HG02588 (cell line): ENCODE results near the gene GCLM.
"Not testable (repeated sequence)": the region's sequence is repeated elsewhere in the genome, so short reads cannot be mapped to it uniquely, and the experiment has no call there.

ENCODE experiments used
- ATAC-seq: cut with Tn5 transposase; IDR thresholded peaks from one replicate; pipeline ENCODE4 v1.9.1; 2021; ENCODE audit warnings: mild to moderate bottlenecking, moderate library complexity; ENCODE audit not compliant: unreplicated experiment

Gene GCLM

GRCh38 chr1:93909146-93910050, at the start of gene GCLM:
Gene GCLM (minus strand): TSS chr1:93909430. CDS start chr1:93909163, 267 bp downstream.
- peak; percentile 96 for ATAC-seq

GRCh38 chr1:93958726-93959100, 49.5 kb upstream of the GCLM start:
- ATAC-seq = no peak

- no peak for ATAC-seq
Measured at GRCh38 chr1:93958032-93958725, 48.9 kb upstream of the GCLM start.

GRCh38 chr1:93955765-93956164, 46.5 kb upstream of the GCLM start:
- no peak for ATAC-seq

GRCh38 chr1:93947002-93947686, 37.9 kb upstream of the GCLM start:
- ATAC-seq = not testable (repeated sequence)

- ATAC-seq = no peak
Measured at GRCh38 chr1:93938461-93939145, 29.4 kb upstream of the GCLM start.

- no peak for ATAC-seq
Measured at GRCh38 chr1:93937997-93938396, 28.8 kb upstream of the GCLM start.

- ATAC-seq = no peak
Measured at GRCh38 chr1:93925206-93925605, 16.0 kb upstream of the GCLM start.

- ATAC-seq = no peak
Measured at GRCh38 chr1:93919780-93920179, 10.6 kb upstream of the GCLM start.

- ATAC-seq = no peak
Measured at GRCh38 chr1:93917302-93917701, 8.1 kb upstream of the GCLM start.

GRCh38 chr1:93910880-93911279, 1.6 kb upstream of the GCLM start:
- not testable (repeated sequence) for ATAC-seq

GRCh38 chr1:93910305-93910704, 1.1 kb upstream of the GCLM start:
- no peak for ATAC-seq

GRCh38 chr1:93908394-93909145, 660 bp downstream of the GCLM start:
- peak; percentile 44 for ATAC-seq

GRCh38 chr1:93907718-93908117, 1.5 kb downstream of the GCLM start:
- no peak for ATAC-seq

GRCh38 chr1:93906480-93906879, 2.8 kb downstream of the GCLM start:
- ATAC-seq = no peak

- no peak for ATAC-seq
Measured at GRCh38 chr1:93905734-93906133, 3.5 kb downstream of the GCLM start.

GRCh38 chr1:93905051-93905450, 4.2 kb downstream of the GCLM start:
- ATAC-seq = no peak

- no peak for ATAC-seq
Measured at GRCh38 chr1:93904228-93904627, 5.0 kb downstream of the GCLM start.

GRCh38 chr1:93900723-93901504, 8.3 kb downstream of the GCLM start:
- ATAC-seq = no peak
